GM18526 (cell line): ENCODE results near the gene IQSEC3.

Experiments used
- POLR2A ChIP-seq: IDR thresholded peaks from 3 replicates; pipeline ENCODE4 v1.6.1; 2011; ENCODE audit not compliant: insufficient read length; ENCODE audit errors: extremely low read depth

Gene IQSEC3

DNA sequence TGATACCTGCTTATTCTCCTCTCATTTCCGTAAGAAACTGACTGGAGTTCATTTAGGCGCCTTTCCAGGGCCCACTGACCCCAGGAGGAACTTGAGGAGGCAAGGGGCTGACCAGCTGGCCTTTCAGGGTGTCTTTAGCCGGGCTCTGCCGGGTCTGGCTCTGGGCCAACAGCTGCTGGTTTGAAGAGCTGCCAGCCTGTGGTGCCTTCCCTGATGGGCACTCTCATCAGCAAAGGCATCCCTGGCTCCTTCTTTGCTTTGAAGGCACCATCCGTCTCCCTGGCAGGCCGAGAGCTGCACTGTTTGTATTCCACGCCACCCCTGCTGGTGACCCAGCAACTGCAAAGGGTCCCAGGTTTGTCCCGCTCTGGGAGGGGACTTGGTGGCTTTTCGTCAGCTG, 42.0 kb downstream of the IQSEC3 start:
- TF ChIP-seq POLR2A = no peak

DNA sequence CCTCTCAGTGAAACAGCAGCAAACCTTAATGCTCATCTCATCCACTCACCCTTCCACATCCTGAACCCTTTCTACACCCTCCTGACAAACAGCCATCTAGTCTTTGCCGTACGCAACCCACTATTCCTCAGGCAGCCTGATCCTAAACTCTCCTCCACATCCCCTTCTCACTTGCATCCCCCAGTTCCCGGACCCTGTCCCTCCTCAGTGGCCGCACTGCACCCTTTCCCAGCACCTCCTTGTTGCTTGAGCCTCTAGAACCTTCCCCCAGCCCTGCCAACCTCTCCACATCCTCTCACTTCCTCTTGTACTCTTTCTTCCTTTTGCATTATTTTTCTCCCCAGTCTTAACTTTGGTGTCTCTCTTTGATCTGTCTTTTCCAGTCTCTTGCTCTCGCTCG, 42.9 kb downstream of the IQSEC3 start:
- no peak for TF ChIP-seq POLR2A

GRCh38 chr12:109872-110271, 43.3 kb downstream of the IQSEC3 start:
- TF ChIP-seq POLR2A = no peak

GRCh38 chr12:111699-112493, 45.3 kb downstream of the IQSEC3 start:
- TF ChIP-seq POLR2A = no peak

DNA sequence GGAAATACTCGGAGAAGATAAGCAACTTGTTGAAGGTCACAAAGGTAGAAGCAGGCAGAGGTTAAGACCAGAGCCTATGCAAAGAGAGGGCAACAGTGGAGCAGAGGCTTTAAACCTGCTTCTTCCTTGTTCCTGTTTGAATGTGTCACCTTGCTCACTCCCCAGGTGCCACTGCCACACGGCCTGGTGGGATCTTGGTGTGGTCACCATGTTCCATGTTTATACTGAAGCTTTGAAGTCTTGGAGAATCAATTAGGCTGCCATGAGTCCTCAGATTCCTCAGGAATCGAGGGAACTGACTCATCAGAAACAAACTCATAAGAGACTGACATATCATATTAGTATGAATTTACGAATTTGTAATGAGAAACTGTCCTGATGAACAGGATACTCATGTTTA, 46.8 kb downstream of the IQSEC3 start:
- TF ChIP-seq POLR2A = no peak

DNA sequence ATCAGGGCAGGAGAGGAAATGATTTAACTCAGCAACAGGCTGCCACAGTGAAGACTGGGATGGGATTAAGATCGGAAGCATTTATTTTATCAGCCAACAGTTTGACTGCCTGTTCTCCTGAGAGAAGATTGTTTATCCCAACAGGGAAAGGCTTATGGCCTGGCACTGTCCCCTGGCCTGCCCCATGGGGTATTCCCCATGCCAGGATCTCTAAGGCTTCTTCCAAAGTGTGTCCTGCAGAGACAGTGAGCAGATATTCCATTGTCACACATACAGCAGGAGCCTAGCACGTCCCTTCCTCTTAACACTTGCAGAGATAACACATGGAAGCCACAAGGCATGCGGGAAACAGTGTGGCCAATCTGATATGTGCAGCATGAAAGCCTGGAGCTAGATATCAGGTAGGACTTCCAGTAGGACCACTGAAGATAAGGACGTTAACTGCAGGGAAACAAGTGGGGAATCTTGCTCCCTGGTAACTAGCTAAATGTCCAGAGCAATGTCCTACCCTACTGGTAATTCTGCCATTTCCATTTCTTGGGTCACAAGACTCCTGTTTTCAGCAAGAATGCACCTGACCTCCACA, 48.2 kb downstream of the IQSEC3 start:
- no peak for TF ChIP-seq POLR2A

- TF ChIP-seq POLR2A = no peak
Observed at GRCh38 chr12:115518-115917, 49.0 kb downstream of the IQSEC3 start.

DNA sequence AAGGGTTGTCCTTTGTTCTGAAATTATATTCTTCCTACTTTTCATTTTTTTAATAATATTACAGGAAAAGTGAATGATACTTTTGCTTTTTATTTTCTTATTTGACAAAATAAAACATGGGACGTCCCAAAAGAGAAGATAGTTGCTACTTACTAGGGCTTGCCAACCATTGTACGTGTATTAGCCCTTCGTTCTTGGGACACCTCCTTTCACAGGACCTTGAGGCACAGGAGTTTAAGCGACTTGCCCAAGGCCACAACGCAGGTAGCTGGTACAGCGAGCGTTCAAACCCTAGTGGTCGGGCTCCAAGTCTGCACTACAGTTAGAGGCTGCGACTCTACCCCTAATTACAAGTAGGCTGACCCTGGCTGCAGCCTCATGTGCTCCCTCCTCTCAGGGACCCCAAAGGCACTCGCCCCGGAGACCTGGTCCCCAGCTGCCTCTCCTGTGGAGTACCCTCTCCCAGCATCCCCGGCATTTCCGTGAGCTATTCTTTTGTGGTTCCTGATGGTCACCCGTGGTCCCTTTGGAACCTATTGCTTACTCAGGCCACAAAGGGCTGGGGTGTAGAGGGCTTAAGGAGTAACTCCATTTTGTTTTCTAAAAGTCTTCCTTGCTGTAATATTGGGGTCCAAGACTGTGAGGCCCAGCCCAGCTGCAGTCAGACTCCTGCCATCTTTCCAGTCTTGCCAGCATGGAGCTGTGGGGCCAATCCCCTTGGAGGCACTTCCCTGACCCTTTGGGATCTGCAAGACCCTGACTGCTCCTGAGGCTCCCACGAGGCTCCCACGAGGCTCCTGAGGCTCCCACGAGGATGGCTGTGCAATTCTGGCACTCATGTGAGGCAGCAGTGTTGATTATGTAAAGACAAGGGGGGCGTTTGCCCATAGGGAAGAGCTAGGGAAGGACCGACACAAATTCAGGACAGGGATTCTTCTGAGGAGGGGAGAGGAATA, 49.7 kb downstream of the IQSEC3 start:
- no peak for TF ChIP-seq POLR2A

GRCh38 chr12:117311-117710, 50.7 kb downstream of the IQSEC3 start:
- TF ChIP-seq POLR2A = no peak

- no peak for TF ChIP-seq POLR2A
Observed at GRCh38 chr12:117816-118345, 51.3 kb downstream of the IQSEC3 start.

DNA sequence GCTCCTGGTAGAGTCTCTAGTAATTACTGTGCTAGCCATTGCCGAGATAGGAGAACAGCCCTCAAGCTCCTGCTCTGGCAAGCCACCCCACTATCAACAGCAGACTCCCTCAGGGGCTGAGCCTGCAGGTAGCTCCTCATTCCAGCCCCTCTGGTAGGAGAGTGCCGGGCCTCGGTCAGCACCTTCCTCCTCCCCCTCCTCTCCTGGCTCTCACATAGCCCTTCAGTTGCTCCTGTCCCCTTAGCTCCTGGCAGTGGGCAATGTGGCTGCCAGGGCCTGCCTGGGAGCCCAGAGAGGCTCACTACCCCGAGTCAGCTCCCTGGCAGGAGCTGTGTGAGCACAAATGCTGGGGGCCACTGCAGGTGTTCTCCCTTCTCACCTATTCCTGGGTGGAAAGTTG, 52.0 kb downstream of the IQSEC3 start:
- TF ChIP-seq POLR2A = no peak

DNA sequence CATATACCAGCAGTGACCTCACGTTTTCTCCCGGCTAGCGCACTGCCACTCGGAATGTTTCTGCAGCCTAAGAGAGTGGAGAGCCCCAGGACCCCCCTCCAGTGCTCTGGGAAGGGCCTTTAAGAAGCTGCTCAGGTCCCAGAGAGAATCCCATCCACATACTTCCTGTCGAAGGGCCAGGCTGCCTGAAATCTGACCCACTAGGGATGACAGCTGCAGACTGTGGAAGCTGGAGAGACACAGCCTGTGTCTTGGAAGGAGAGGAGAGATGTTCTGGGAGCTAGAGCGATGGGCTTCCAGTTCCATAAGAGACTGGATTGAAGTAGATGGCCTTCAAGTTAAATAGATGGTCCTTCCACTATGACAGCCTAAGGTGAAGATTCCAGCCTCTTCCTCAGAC, 54.4 kb downstream of the IQSEC3 start:
- TF ChIP-seq POLR2A = no peak

GRCh38 chr12:121647-122046, 55.1 kb downstream of the IQSEC3 start:
- no peak for TF ChIP-seq POLR2A

GRCh38 chr12:125075-125474, 58.5 kb downstream of the IQSEC3 start:
- TF ChIP-seq POLR2A = no peak

DNA sequence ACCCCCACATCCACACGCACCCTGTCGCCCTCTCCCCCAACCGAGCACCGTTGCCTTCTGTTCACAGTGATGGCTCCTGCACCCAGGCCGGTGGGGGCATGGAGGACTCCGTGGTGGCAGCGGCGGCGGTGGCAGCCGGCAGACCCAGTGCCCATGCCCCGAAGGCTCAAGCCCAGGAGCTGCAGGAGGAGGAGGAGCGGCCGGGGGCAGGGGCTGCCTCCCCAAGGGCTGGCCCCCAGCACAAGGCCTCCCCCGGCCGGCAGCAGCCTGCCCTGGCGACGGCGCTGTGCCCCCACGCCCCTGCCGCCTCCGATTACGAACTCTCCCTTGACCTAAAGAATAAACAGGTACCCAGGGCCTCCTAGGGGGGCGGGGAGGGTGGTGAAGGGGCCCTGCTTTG, 59.0 kb downstream of the IQSEC3 start:
- no peak for TF ChIP-seq POLR2A

GRCh38 chr12:128079-128478, 61.5 kb downstream of the IQSEC3 start:
- no peak for TF ChIP-seq POLR2A

- TF ChIP-seq POLR2A = no peak
Observed at GRCh38 chr12:129001-129400, 62.4 kb downstream of the IQSEC3 start.
